ENCODE measurements around the gene DCP2. TPM values are rescaled to one million over a fixed set of nuclear protein-coding genes. Genes with fewer than 3 reads are reported as not detected.
A peak's percentile ranks its signal among the peaks of the same experiment; 100 is the strongest.

Gene DCP2
- total and polyA plus RNA-seq, 2 experiments from 2014 or later = 17.6 to 23.9 TPM

DNA sequence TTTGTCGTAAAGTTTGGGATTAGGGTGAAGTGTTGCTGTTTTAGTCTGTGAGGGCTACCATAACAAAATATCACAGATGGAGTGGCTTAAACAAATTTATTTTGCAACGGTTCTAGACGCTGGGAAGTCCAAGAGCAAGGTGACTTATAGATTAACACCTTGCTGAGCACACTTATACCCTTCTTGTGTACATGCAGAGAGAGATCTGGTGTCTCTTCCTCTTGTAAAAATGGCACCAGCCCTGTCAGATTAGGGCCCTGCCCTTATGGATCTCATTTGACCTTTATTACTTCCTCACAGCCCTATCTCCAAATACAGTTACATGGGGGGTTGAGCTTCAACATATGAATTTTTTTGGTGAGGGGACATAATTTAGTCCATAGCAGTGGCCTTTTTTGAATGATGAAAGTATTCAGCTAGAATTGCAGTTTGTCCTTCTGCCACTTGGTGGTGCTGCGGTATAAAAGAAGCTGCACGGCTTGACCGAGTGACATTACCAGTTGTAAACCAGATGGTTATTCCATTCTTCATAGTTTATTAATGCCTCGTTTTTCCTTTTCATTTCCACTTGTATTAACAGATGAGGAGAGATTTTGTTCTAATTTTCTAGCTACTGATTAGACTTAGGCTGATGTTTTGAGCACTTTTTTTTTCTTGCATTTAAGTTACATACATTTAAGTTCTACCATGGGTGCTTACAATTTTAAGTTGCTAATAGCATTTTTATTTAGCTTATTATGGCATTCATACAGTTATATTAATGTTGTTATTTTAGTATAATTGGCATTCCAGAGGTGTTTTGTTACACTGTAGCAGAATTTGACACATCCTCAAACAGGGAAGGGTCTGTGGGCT is 19.4 kb downstream of the DCP2 start:
- peak; percentile 79 for DNase-seq (ENCODE audit: low read depth in 1 of 2, low spot score in 1 of 2)
- Histone ChIP-seq H3K9me3 (ENCODE audit: low read depth) (no peaks in the 10 kb centered on the region), H3K27ac (no peak overlapping the region), H3K4me3 (no peak overlapping the region), H3K27me3 (no peaks in the 10 kb centered on the region), H3K4me1 (ENCODE audit: low read depth) (peaks cover 4% of the 10 kb centered on the region), H3K36me3 (peaks cover 9% of the 10 kb centered on the region)
- TF ChIP-seq, protein P1, sequence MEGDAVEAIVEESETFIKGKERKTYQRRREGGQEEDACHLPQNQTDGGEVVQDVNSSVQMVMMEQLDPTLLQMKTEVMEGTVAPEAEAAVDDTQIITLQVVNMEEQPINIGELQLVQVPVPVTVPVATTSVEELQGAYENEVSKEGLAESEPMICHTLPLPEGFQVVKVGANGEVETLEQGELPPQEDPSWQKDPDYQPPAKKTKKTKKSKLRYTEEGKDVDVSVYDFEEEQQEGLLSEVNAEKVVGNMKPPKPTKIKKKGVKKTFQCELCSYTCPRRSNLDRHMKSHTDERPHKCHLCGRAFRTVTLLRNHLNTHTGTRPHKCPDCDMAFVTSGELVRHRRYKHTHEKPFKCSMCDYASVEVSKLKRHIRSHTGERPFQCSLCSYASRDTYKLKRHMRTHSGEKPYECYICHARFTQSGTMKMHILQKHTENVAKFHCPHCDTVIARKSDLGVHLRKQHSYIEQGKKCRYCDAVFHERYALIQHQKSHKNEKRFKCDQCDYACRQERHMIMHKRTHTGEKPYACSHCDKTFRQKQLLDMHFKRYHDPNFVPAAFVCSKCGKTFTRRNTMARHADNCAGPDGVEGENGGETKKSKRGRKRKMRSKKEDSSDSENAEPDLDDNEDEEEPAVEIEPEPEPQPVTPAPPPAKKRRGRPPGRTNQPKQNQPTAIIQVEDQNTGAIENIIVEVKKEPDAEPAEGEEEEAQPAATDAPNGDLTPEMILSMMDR (IDR thresholded peaks at IDR 0.05; ENCODE audit: low read depth, low read length) = peak; percentile 87

DNA sequence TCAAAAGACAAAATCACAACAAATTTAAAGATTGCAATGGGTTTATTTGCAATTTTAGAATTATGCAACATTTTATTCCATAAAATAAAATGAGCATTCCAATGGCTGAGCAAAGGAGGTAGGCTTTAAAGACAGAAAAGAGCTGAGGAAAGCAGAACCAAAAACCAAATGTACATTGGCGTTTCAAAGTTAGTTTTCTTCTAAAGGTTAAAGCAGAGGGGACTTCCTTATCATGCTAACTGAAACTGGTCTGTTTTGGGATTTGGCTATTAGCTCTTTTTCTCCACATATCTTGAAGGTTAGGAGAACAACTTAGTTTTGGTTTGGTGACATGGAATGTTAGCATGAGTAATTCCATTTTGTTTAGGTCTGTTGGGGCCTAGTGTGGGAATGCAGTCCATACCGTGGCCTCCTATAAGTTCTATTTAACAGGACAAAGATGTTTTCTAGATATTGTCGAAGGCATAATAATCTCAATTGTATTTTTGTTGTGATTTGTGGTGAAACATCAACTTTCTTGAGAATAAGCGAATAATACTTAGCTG is 20.3 kb downstream of the DCP2 start:
- peaks cover 18% of the 10 kb centered on the region for H3K36me3 ChIP-seq
- H3K4me3 ChIP-seq = no peak overlapping the region
- H3K9me3 ChIP-seq (ENCODE audit: low read depth) = no peaks in the 10 kb centered on the region
- H3K4me1 ChIP-seq (ENCODE audit: low read depth) = peaks cover 4% of the 10 kb centered on the region
- DNase-seq (ENCODE audit: low read depth in 1 of 2, low spot score in 1 of 2) = no peak
- H3K27me3 ChIP-seq = no peaks in the 10 kb centered on the region
- no peak overlapping the region for H3K27ac ChIP-seq
- TF ChIP-seq, protein P1 (IDR thresholded peaks at IDR 0.05; ENCODE audit: low read depth, low read length) = no peak

DNA sequence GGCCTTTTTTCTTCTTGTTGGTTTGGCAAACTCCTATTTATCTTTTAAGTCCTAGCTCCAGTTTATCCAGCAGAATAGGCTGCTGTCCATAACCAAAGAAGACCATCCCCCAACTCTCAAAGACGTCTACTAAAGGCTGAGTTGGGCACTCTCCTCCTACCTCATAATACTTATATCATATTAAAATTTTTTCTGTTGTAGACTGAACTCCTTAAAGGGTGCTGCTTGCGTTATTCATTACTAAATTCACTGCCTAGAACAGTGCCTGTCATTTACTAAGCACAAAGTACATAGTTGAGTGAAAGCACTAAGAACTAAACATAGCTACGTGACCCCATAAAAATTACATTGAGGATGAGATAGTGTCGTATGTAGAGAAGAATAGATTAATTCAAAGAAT is 21.7 kb downstream of the DCP2 start:
- Histone ChIP-seq H3K27ac (no peak overlapping the region), H3K27me3 (no peaks in the 10 kb centered on the region), H3K4me3 (no peak overlapping the region), H3K4me1 (ENCODE audit: low read depth) (peaks cover 4% of the 10 kb centered on the region), H3K9me3 (ENCODE audit: low read depth) (no peaks in the 10 kb centered on the region), H3K36me3 (peaks cover 24% of the 10 kb centered on the region)
- TF ChIP-seq, protein P1 (IDR thresholded peaks at IDR 0.05; ENCODE audit: low read depth, low read length) = no peak
- DNase-seq (ENCODE audit: low read depth in 1 of 2, low spot score in 1 of 2) = no peak

DNA sequence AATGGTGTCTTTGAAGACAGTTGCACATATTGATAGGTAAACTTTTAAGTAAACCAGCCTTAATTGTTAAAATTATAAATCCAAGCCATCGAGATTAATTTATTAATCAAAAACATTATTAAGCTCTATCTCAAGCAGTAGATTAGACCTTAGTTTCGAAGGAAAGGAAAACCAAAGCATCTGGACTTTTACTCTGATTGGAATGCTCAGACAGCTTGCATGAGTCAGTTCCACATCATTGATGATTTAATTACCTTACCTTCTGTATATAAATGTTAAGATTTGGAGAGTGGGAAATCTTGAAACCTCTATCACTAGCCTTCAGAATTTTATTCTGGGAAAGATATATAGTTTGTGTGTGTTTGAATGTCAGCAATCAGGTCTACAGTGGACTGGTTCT is 23.9 kb downstream of the DCP2 start:
- Histone ChIP-seq H3K27ac (no peak overlapping the region), H3K9me3 (ENCODE audit: low read depth) (no peaks in the 10 kb centered on the region), H3K4me3 (no peak overlapping the region), H3K36me3 (peaks cover 39% of the 10 kb centered on the region), H3K4me1 (ENCODE audit: low read depth) (peaks cover 4% of the 10 kb centered on the region), H3K27me3 (no peaks in the 10 kb centered on the region)
- DNase-seq (ENCODE audit: low read depth in 1 of 2, low spot score in 1 of 2) = no peak
- TF ChIP-seq, protein P1 (IDR thresholded peaks at IDR 0.05; ENCODE audit: low read depth, low read length) = no peak

DNA sequence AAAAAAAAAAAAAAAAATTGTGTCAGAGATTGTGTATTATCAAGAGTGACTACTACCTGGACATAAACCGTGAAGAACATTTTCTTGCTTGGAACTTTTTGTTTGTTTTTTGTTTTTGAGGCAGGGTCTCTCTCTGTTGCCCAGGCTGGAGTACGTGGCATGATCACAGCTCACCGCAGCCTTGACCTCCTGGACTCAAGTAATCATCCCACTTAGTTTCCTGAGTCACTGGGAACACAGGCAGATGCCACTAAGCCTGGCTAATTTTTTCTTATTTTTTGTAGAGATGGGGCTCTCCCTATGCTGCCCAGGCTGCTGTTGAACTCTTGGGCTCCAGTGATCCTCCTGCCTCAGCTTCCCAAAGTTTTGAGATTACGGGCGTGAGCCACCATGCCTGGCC is 25.8 kb downstream of the DCP2 start:
- TF ChIP-seq, protein P1 (IDR thresholded peaks at IDR 0.05; ENCODE audit: low read depth, low read length) = no peak
- Histone ChIP-seq H3K4me3 (no peak overlapping the region), H3K27ac (no peak overlapping the region), H3K36me3 (peaks cover 48% of the 10 kb centered on the region), H3K27me3 (no peaks in the 10 kb centered on the region), H3K4me1 (ENCODE audit: low read depth) (no peaks in the 10 kb centered on the region), H3K9me3 (ENCODE audit: low read depth) (no peaks in the 10 kb centered on the region)
- DNase-seq (ENCODE audit: low read depth in 1 of 2, low spot score in 1 of 2) = no peak

All from cardiac muscle cell (in vitro differentiated cells and primary cell).